Activated CD4-positive, alpha-beta T cell treated with anti-CD3 and anti-CD28 coated beads for 36 hours (primary cell): Measurements from ENCODE around the gene TMEM62. TPM values are rescaled to one million over a fixed set of nuclear protein-coding genes. Genes with fewer than 3 reads are reported as not detected.

Source experiments
- ATAC-seq: fragments of 200-7000 bp; cut with Tn5 transposase; one replicate; pipeline ENCODE4 v1.10.0; 2021; ENCODE audit warnings: mild to moderate bottlenecking, moderate library complexity
- CTCF ChIA-PET: fragments of 350-600 bp; sonication (Branson Sonifier 250); formaldehyde crosslinking; loops from one replicate; lab custom pipeline; 2021; ENCODE audit warnings: antibody characterized with exemption; lab: Charles Lee
- POLR2A ChIA-PET: fragments of 350-600 bp; sonication (Branson Sonifier 250); formaldehyde crosslinking; loops from one replicate; lab custom pipeline; 2021; ENCODE audit warnings: antibody characterized with exemption, inconsistent platforms; lab: Charles Lee
- DNase-seq: peaks from one replicate; pipeline ENCODE4 v3.0.0-alpha.2; 2020
- H3K27ac Mint-ChIP-seq: one replicate; pipeline ENCODE4 v1.8.0; 2021; ENCODE audit warnings: mixed read lengths
- H3K27me3 Mint-ChIP-seq: one replicate; pipeline ENCODE4 v1.8.0; 2021; ENCODE audit warnings: mixed read lengths
- H3K36me3 Mint-ChIP-seq: one replicate; pipeline ENCODE4 v1.8.0; 2021; ENCODE audit warnings: low read depth, mixed read lengths
- H3K4me1 Mint-ChIP-seq: one replicate; pipeline ENCODE4 v1.8.0; 2021; ENCODE audit warnings: mixed read lengths
- H3K4me3 Mint-ChIP-seq: one replicate; pipeline ENCODE4 v1.8.0; 2021; ENCODE audit warnings: mild to moderate bottlenecking, moderate library complexity, mixed read lengths
- H3K9me3 Mint-ChIP-seq: one replicate; pipeline ENCODE4 v1.8.0; 2021; ENCODE audit warnings: low read depth, mixed read lengths
- intact Hi-C, 2 experiments: fragments of 100-400 bp; cut with DNase I in 1 of 2; cut with micrococcal nuclease in 1 of 2; formaldehyde crosslinking; loops; one replicate each; pipeline versions ENCODE4 v1.14.2 to v1.15.1; 2022 to 2024; cut with DNase I, micrococcal nuclease
- total RNA-seq, 2 experiments: library from RNA; stranded (reverse); gene quantifications; one replicate each; pipeline ENCODE4 v1.2.3, GENCODE V29; 2021

The TMEM62 gene
- total RNA-seq, 2 experiments from 2014 or later: 10.9 to 12.9 TPM

DNA sequence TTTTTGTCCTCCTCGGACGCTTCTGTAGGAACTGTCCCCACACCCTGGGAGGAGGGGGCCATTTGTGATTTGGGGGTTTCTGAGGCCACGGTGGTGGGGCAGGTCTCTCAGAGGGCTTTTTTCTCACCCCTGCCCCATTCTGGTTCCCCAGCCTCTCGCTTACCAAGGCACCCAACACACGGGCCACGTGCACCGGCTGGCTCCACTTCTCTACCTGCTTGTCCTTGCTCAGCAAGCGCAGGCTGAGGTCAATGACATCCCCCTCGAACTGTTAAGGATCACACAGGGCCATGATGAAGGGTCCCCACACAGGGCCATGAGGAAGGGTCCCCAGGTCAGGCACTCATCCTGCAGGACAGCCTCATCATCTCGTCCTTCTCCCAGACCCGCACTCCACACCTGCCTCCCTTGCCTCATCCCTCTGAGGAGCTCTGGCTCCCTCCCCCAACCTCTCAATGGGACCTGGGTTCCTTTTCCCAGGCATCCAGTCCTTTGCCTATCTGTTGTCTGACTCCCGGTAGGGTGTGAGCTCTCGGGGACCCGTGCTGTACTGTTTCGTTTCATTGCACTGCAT is 76.9 kb downstream of the TMEM62 start:
- Mint-ChIP-seq H3K4me3 (no peak overlapping the region), H3K4me1 (no peaks in the 10 kb centered on the region), H3K27me3 (peaks cover 2% of the 10 kb centered on the region), H3K27ac (no peak overlapping the region), H3K36me3 (no peaks in the 10 kb centered on the region), H3K9me3 (no peaks in the 10 kb centered on the region)
- ChIA-PET POLR2A (no interaction called here), CTCF (interaction anchor here (0.6 to 1.1 kb wide), 3 partner anchors 14 to 26 kb away, joined by 3 to 4 read pairs (median 3); no protein-coding TSS in a partner anchor)
- intact Hi-C loops: no loop called here
- no peak for DNase-seq
- no peak for ATAC-seq

DNA sequence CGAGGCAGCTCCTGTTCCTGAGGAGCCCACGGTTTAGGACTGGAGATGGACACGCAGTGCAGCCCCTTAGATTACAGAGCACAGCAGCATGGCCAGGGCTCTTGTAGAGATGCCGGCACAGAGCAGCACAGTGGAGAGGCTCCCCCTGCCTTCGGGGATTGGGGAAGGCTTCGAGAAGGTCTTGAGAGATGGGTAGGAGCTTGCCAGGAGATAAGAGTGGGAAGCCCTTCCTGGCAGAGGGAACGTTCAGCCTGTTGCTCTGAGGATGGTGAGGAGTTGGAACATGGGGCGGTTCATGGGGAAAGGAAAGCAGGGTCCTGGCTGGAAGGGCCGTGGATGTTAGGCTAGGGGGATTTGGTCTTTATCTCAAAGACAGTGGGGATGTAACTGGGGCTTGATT is 77.4 kb downstream of the TMEM62 start:
- CTCF ChIA-PET: interaction anchor here (0.8 to 1.1 kb wide), 4 partner anchors 14 to 79 kb away, joined by 3 to 4 read pairs (median 3); no protein-coding TSS in a partner anchor
- ATAC-seq: no peak

DNA sequence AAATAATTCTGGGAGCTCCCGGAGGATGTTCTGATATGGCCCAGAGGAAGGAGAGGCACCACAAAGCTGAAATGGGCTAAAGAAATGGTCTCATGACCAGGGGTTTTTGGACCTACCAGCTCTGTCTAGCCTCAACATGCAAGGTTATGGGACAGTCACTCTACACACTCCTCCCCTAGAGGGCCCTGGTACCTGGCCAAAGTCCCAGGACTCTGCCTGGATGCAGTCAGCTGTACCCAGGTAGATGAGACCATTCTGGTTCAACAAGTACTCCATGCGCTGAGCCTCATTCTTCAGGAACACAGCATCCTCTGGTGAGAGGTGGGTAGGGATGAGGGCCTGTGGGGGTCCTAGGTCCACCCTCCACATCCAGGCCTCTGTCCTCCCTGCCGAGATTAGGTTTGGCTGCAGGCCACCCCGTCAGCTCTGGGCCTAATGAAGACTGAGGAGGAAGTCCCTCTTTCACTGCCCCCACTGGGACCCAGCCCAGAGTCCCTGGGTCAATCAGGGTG is 77.9 kb downstream of the TMEM62 start:
- Mint-ChIP-seq H3K9me3 (no peaks in the 10 kb centered on the region), H3K4me1 (no peaks in the 10 kb centered on the region), H3K27me3 (peaks cover 2% of the 10 kb centered on the region), H3K36me3 (no peaks in the 10 kb centered on the region), H3K27ac (no peak overlapping the region), H3K4me3 (no peak overlapping the region)
- ATAC-seq (no peak), DNase-seq (no peak)
- ChIA-PET CTCF (interaction anchor here (0.7 to 1.1 kb wide), 5 partner anchors 14 to 80 kb away, joined by 3 to 4 read pairs (median 3); no protein-coding TSS in a partner anchor), POLR2A (no interaction called here)
- intact Hi-C loops: no loop called here

More for the DNA sequence above, 77.4 kb downstream of the TMEM62 start:
- POLR2A ChIA-PET: no interaction called here
- peaks cover 2% of the 10 kb centered on the region for H3K27me3 Mint-ChIP-seq
- H3K4me3 Mint-ChIP-seq: no peak overlapping the region
- H3K9me3 Mint-ChIP-seq: no peaks in the 10 kb centered on the region
- H3K36me3 Mint-ChIP-seq: no peaks in the 10 kb centered on the region
- no peak for DNase-seq
- intact Hi-C loops: no loop called here
- H3K27ac Mint-ChIP-seq: no peak overlapping the region
- H3K4me1 Mint-ChIP-seq: no peaks in the 10 kb centered on the region

DNA sequence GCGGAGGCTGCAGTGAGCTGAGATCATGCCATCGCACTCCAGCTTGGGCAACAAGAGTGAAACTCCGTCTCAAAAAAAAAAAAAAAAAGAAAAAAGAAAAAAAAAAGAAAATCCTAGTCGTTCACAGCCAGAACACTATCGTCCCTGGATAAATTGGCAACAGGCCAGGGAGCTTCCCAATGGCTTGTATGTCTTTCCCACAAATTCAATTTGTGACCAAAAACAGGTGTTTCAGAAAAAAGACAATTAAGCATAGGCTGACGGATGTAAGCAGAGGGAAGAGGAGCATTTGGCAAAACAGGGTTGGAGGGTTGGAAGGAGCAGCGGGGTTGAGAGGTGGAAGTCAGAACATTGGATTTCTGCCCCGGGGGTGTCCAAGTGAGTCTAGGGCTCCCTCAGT is 78.9 kb downstream of the TMEM62 start:
- Mint-ChIP-seq H3K27me3 (peaks cover 2% of the 10 kb centered on the region), H3K36me3 (no peaks in the 10 kb centered on the region), H3K27ac (no peak overlapping the region), H3K4me3 (no peak overlapping the region), H3K4me1 (no peaks in the 10 kb centered on the region), H3K9me3 (no peaks in the 10 kb centered on the region)
- intact Hi-C loops: no loop called here
- ATAC-seq (no peak), DNase-seq (no peak)
- ChIA-PET CTCF (interaction anchor here (1.2 to 2.4 kb wide), 2 partner anchors 13 to 73 kb away, joined by 3 to 7 read pairs; no protein-coding TSS in a partner anchor), POLR2A (interaction anchor here (0.6 kb wide), 1 partner anchor 39 kb away, joined by 5 read pairs; no protein-coding TSS in a partner anchor)

DNA sequence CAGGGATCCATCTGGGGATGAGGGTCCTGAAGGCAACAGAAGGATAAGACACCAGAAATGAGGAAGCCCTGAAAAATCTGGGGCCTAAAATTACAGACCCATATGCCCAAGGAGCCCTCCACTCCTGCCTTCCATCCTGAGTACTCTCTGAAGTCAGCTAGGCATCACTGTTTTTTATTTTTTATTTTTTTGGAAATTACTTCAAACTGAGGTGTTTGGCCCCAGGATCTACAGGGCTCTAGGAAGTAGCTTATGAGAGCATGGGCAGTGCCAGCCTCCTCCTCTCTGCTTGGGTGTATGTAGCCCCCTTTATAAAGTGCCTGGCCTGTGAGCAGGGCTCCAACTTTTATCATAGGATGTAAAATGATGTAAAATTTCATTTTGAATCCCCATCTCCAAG is 79.6 kb downstream of the TMEM62 start:
- Mint-ChIP-seq H3K9me3 (no peaks in the 10 kb centered on the region), H3K27ac (no peak overlapping the region), H3K36me3 (no peaks in the 10 kb centered on the region), H3K27me3 (peaks cover 2% of the 10 kb centered on the region), H3K4me1 (no peaks in the 10 kb centered on the region), H3K4me3 (no peak overlapping the region)
- intact Hi-C loops: no loop called here
- POLR2A ChIA-PET: no interaction called here
- DNase-seq (no peak), ATAC-seq (no peak)
- CTCF ChIA-PET: interaction anchor here (1.2 to 2.4 kb wide), 3 partner anchors 8 to 73 kb away, joined by 3 to 7 read pairs (median 7); no protein-coding TSS in a partner anchor

DNA sequence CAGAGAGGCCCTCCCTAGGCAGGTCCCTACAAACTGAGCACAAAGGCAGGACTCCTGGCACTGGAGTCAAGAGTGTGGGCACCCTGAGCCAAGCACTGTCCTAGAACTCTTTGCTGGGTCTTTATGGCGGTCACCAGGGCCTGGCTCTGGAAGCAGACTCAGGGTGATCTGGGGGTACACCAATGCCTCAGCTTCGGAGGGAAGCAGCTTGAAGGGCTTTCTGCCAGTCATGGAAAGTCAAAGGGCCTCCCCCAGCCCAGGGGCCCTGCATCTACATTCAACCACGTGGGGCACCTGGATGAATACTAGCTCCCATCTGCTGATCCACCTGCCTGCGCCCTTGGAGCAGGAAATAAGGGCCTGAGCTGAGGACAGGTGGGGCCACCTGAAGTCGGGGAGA is 80.1 kb downstream of the TMEM62 start:
- H3K27ac Mint-ChIP-seq: no peak overlapping the region
- H3K27me3 Mint-ChIP-seq: no peaks in the 10 kb centered on the region
- H3K4me1 Mint-ChIP-seq: no peaks in the 10 kb centered on the region
- H3K4me3 Mint-ChIP-seq: no peak overlapping the region
- no peaks in the 10 kb centered on the region for H3K9me3 Mint-ChIP-seq
- H3K36me3 Mint-ChIP-seq: no peaks in the 10 kb centered on the region
- ATAC-seq: no peak
- CTCF ChIA-PET: interaction anchor here (1.2 to 2.4 kb wide), 3 partner anchors 9 to 72 kb away, joined by 3 to 7 read pairs (median 7); no protein-coding TSS in a partner anchor
- intact Hi-C loops: no loop called here
- DNase-seq: no peak
- POLR2A ChIA-PET: no interaction called here

GRCh38 chr15:43214169-43214568 is 80.8 kb downstream of the TMEM62 start:
- no peak for ATAC-seq
- DNase-seq: no peak
- no peak overlapping the region for H3K27ac Mint-ChIP-seq
- ChIA-PET POLR2A (no interaction called here), CTCF (interaction anchor here (0.6 to 2.4 kb wide), 5 partner anchors 9 to 411 kb away, joined by 3 to 7 read pairs (median 3); no protein-coding TSS in a partner anchor)
- H3K4me3 Mint-ChIP-seq: no peak overlapping the region
- no peaks in the 10 kb centered on the region for H3K9me3 Mint-ChIP-seq
- no peaks in the 10 kb centered on the region for H3K4me1 Mint-ChIP-seq
- no peaks in the 10 kb centered on the region for H3K36me3 Mint-ChIP-seq
- no peaks in the 10 kb centered on the region for H3K27me3 Mint-ChIP-seq
- intact Hi-C loops: no loop called here

DNA sequence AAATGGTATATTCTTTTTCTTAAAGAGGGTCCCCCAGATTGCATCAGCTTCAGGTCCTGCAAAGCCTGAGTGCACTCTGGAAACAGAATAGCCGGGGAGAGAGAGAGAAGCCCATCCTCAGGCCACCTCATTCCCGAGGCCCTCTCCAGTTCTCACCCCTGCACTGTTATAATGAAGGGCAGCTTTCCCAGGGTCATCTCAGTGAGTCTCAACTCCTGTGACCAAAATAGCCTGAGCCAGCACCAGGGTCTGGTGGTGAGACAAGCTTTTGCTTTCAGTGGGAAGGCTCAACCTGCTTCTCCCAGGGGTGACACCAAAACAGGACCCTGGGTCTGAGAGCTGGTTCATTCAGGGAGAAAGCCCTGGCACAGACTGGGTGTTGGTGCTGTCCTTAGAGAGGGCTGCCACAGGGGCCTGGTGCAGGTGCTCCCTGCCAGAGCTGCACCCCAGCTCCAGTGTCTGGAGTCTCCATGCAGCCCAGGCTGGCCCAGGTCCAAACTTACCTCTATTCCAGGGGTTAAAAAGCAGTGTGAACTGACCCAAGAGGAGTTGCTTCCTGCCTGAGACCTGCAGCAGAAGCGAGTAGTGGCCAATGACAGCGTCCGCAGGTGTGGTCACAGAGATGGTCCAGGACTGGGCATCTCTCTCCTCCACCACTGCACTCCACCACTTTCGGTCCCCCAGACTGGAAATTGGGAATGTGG is 81.4 kb downstream of the TMEM62 start:
- Mint-ChIP-seq H3K4me3 (no peak overlapping the region), H3K36me3 (no peaks in the 10 kb centered on the region), H3K27me3 (no peaks in the 10 kb centered on the region), H3K27ac (no peak overlapping the region), H3K4me1 (no peaks in the 10 kb centered on the region), H3K9me3 (no peaks in the 10 kb centered on the region)
- ATAC-seq (no peak), DNase-seq (no peak)
- POLR2A ChIA-PET: no interaction called here
- CTCF ChIA-PET: interaction anchor here (0.6 to 2.7 kb wide), 4 partner anchors 10 to 410 kb away, joined by 3 to 14 read pairs (median 5); no protein-coding TSS in a partner anchor
- intact Hi-C loops: no loop called here

GRCh38 chr15:43215961-43216360 is 82.6 kb downstream of the TMEM62 start:
- H3K27me3 Mint-ChIP-seq: peaks cover 3% of the 10 kb centered on the region
- intact Hi-C loops: no loop called here
- no peak overlapping the region for H3K27ac Mint-ChIP-seq
- POLR2A ChIA-PET: no interaction called here
- H3K4me1 Mint-ChIP-seq: no peaks in the 10 kb centered on the region
- H3K36me3 Mint-ChIP-seq: no peaks in the 10 kb centered on the region
- H3K4me3 Mint-ChIP-seq: no peak overlapping the region
- ATAC-seq (no peak), DNase-seq (no peak)
- H3K9me3 Mint-ChIP-seq: no peaks in the 10 kb centered on the region
- CTCF ChIA-PET: interaction anchor here (1.8 to 2.7 kb wide), 3 partner anchors 10 to 70 kb away, joined by 6 to 14 read pairs (median 13); no protein-coding TSS in a partner anchor

- ATAC-seq (peak; percentile 63), DNase-seq (peak; percentile 53)
- H3K9me3 Mint-ChIP-seq: no peaks in the 10 kb centered on the region
- H3K4me3 Mint-ChIP-seq: no peak overlapping the region
- ChIA-PET POLR2A (no interaction called here), CTCF (interaction anchor here (0.6 to 1.7 kb wide), 2 partner anchors 15 to 66 kb away, joined by 4 to 6 read pairs; no protein-coding TSS in a partner anchor)
- H3K27me3 Mint-ChIP-seq: peaks cover 3% of the 10 kb centered on the region
- H3K4me1 Mint-ChIP-seq: no peaks in the 10 kb centered on the region
- intact Hi-C loops: no loop called here
- H3K27ac Mint-ChIP-seq: no peak overlapping the region
- H3K36me3 Mint-ChIP-seq: no peaks in the 10 kb centered on the region
Measured at GRCh38 chr15:43218908-43219706, 85.7 kb downstream of the TMEM62 start.
